Ovary (tissue), 3 donors: ENCODE results near the gene YOD1.

Experiments
- POLR2A ChIP-seq: fragments of 450-650 bp; IDR thresholded peaks from one replicate; pipeline ENCODE4 v1.6.1; 2017; ENCODE audit warnings: antibody characterized with exemption, mild to moderate bottlenecking, moderate library complexity
- TF ChIP-seq, protein P1 (sequence below), 3 donors: fragments of 450-650 bp in 2 of 3; fragments of 200-600 bp in 1 of 3; IDR thresholded peaks; one replicate each; pipeline versions ENCODE4 v1.5.1 to v1.8.0; 2016 to 2022; ENCODE audit warnings: antibody characterized with exemption in 3 of 3, mild to moderate bottlenecking in 1 of 3
- donor health status: DM: no; HTN: no; CAD: no.

DNA sequence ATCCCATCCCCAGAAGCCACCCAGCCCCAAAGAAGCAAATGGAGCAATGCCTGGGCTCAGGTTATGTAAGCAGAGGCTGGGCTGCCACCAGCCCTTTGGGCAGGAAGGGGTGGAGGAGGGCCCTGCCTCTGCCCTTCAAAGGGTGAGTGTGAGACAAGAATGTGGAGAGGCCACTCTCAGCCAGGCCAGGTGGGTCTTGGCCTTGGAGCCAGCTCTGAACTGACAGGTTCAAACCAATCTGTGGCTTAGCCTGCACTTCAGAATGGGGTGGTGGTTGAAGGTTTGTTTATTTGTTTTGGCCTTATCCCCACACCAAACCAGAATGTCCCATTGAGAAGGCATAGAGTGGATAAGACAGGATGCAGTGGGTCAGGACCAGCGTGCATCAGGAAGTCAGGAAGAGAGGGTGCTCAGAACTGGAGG is 48.3 kb downstream of the YOD1 start:
- TF ChIP-seq, protein P1, sequence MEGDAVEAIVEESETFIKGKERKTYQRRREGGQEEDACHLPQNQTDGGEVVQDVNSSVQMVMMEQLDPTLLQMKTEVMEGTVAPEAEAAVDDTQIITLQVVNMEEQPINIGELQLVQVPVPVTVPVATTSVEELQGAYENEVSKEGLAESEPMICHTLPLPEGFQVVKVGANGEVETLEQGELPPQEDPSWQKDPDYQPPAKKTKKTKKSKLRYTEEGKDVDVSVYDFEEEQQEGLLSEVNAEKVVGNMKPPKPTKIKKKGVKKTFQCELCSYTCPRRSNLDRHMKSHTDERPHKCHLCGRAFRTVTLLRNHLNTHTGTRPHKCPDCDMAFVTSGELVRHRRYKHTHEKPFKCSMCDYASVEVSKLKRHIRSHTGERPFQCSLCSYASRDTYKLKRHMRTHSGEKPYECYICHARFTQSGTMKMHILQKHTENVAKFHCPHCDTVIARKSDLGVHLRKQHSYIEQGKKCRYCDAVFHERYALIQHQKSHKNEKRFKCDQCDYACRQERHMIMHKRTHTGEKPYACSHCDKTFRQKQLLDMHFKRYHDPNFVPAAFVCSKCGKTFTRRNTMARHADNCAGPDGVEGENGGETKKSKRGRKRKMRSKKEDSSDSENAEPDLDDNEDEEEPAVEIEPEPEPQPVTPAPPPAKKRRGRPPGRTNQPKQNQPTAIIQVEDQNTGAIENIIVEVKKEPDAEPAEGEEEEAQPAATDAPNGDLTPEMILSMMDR (IDR thresholded peaks at IDR 0.05): no peak
- no peak for TF ChIP-seq POLR2A
